Activated B cell treated with CpG ODN at 0.5 μM for 24 hours (primary cell): Measurements from ENCODE around the gene CTIF. TPM values are rescaled to one million over a fixed set of nuclear protein-coding genes. Genes with fewer than 3 reads are reported as not detected.

ENCODE experiments used
- ATAC-seq: fragments of 200-7000 bp; cut with Tn5 transposase; one replicate; pipeline ENCODE4 v1.10.0; 2021; ENCODE audit warnings: low read depth, mild to moderate bottlenecking, moderate library complexity
- CTCF ChIA-PET: fragments of 350-600 bp; sonication (Branson Sonifier 250); formaldehyde crosslinking; loops from one replicate; lab custom pipeline; 2021; ENCODE audit warnings: antibody characterized with exemption; lab: Charles Lee
- POLR2A ChIA-PET: fragments of 350-600 bp; sonication (Branson Sonifier 250); formaldehyde crosslinking; loops from one replicate; lab custom pipeline; 2021; ENCODE audit warnings: antibody characterized with exemption; lab: Charles Lee
- DNase-seq: peaks from one replicate; pipeline ENCODE4 v3.0.0; 2022
- H3K27ac Mint-ChIP-seq: one replicate; pipeline ENCODE4 v1.8.0; 2020; ENCODE audit warnings: mixed read lengths
- H3K27me3 Mint-ChIP-seq: one replicate; pipeline ENCODE4 v1.8.0; 2021; ENCODE audit warnings: mixed read lengths
- H3K36me3 Mint-ChIP-seq: one replicate; pipeline ENCODE4 v1.8.0; 2021; ENCODE audit warnings: low read depth, mixed read lengths
- H3K4me1 Mint-ChIP-seq: one replicate; pipeline ENCODE4 v1.8.0; 2021; ENCODE audit warnings: mixed read lengths
- H3K4me3 Mint-ChIP-seq: one replicate; pipeline ENCODE4 v1.8.0; 2020; ENCODE audit warnings: mild to moderate bottlenecking, mixed read lengths
- H3K9me3 Mint-ChIP-seq: one replicate; pipeline ENCODE4 v1.8.0; 2020; ENCODE audit warnings: mixed read lengths
- intact Hi-C: fragments of 100-400 bp; cut with micrococcal nuclease; formaldehyde crosslinking; loops from one replicate; pipeline ENCODE4 v1.15.1; 2024
- total RNA-seq: library from RNA; stranded (reverse); gene quantifications from 2 replicates; pipeline ENCODE4 v1.2.3, GENCODE V29; 2022
- TF ChIP-seq, protein P1 (sequence below): fragments of 200-600 bp; IDR thresholded peaks from one replicate; pipeline ENCODE4 v1.8.0; 2022; ENCODE audit warnings: antibody characterized with exemption, mild to moderate bottlenecking

The CTIF gene
- total RNA-seq, 1 donor from 2014 or later, result 9.3 TPM

DNA sequence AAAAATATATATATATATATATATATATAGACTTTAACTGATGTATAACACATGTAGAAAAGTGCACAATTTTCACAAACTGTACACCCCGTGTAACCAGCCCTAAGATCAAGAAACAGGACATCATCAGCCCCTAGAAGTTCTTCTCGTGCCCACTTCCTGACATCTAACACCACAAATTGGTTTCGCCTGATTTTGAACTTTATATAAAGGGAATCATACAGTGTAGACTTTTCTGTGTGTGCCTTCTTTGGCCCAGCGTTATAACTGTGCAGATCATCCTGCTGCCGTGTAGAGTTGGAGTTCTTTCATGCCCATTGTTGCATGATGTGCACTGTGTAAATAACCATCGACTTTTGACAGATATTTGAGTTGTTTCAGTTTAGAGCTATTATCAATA lies 370.9 kb downstream of the CTIF start:
- ChIA-PET CTCF (no interaction called here), POLR2A (no interaction called here)
- Mint-ChIP-seq H3K9me3 (no peaks in the 10 kb centered on the region), H3K27ac (no peak overlapping the region), H3K27me3 (no peaks in the 10 kb centered on the region), H3K36me3 (no peaks in the 10 kb centered on the region), H3K4me1 (peaks cover 2% of the 10 kb centered on the region), H3K4me3 (no peak overlapping the region)
- intact Hi-C loops, result loop anchor here (10.0 kb wide), 1 partner anchor 1015 kb away; no protein-coding TSS in a partner anchor
- no peak for DNase-seq
- TF ChIP-seq, protein P1, sequence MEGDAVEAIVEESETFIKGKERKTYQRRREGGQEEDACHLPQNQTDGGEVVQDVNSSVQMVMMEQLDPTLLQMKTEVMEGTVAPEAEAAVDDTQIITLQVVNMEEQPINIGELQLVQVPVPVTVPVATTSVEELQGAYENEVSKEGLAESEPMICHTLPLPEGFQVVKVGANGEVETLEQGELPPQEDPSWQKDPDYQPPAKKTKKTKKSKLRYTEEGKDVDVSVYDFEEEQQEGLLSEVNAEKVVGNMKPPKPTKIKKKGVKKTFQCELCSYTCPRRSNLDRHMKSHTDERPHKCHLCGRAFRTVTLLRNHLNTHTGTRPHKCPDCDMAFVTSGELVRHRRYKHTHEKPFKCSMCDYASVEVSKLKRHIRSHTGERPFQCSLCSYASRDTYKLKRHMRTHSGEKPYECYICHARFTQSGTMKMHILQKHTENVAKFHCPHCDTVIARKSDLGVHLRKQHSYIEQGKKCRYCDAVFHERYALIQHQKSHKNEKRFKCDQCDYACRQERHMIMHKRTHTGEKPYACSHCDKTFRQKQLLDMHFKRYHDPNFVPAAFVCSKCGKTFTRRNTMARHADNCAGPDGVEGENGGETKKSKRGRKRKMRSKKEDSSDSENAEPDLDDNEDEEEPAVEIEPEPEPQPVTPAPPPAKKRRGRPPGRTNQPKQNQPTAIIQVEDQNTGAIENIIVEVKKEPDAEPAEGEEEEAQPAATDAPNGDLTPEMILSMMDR, result no peak
- no peak for ATAC-seq

DNA sequence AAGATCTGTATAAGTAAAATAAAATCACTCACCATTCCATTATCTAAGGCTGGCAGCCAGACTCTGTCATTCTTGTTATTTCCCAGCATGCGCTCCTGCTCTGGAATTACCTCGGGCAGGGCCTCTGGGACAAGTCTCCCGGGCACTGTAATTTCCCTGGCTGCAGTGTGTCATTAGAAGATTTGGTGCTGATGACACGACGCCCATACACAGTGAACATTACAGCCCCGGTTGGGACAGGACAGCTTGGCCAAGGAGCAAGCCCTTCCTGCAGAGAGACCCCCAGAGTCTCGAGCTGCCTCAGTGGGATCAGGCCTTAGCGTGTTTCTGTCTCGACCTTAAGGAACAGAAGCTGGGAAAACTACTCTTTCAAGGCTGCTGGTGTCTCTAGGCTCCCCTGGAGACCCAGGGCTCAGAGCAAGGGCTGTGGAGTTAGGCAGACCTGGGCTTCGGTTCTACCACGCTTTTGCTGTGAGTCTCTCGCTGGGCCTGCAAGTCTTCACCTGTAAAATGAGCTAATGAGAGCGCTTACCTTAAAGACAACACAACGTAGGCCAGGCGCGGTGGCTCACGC lies 372.2 kb downstream of the CTIF start:
- intact Hi-C loops, result loop anchor here (10.0 kb wide), 1 partner anchor 1014 kb away; no protein-coding TSS in a partner anchor
- peaks cover 2% of the 10 kb centered on the region for H3K4me1 Mint-ChIP-seq
- DNase-seq (no peak), ATAC-seq (no peak)
- H3K27ac Mint-ChIP-seq, result no peak overlapping the region
- TF ChIP-seq, protein P1, result no peak
- no peaks in the 10 kb centered on the region for H3K27me3 Mint-ChIP-seq
- POLR2A ChIA-PET, result no interaction called here
- no peaks in the 10 kb centered on the region for H3K9me3 Mint-ChIP-seq
- no peaks in the 10 kb centered on the region for H3K36me3 Mint-ChIP-seq
- CTCF ChIA-PET, result interaction anchor here (0.7 kb wide), 1 partner anchor 30 kb away, joined by 3 read pairs; no protein-coding TSS in a partner anchor
- no peak overlapping the region for H3K4me3 Mint-ChIP-seq

Other genes with a start within 250 kb of the CTIF start
- gene ZBTB7C, start 129.6 kb upstream of the CTIF start, total RNA-seq, result not detected in 2 replicates